Thymus (tissue), 11 donors: Measurements from ENCODE around the gene FGF19. TPM values are rescaled to one million over a fixed set of nuclear protein-coding genes. Genes with fewer than 3 reads are reported as not detected.
A peak's percentile ranks its signal among the peaks of the same experiment; 100 is the strongest.

ENCODE experiments used
- DNase-seq, 9 donors: peaks; one replicate each; pipeline ENCODE4 v3.0.0-alpha.2; 2013; ENCODE audit warnings: low spot score in 9 of 9, low read depth in 6 of 9, missing footprints in 1 of 9
- H3K27ac ChIP-seq, 2 donors: one replicate each; pipeline ENCODE4 v1.5.1; 2013; ENCODE audit warnings: control low read depth in 1 of 2, low read depth in 1 of 2, low read length in 1 of 2, mild to moderate bottlenecking in 1 of 2, moderate library complexity in 1 of 2
- H3K27me3 ChIP-seq, 2 donors: one replicate each; pipeline ENCODE4 v1.5.1; 2013; ENCODE audit warnings: low read length in 1 of 2; ENCODE audit not compliant: control insufficient read depth in 2 of 2, insufficient read depth in 1 of 2
- H3K36me3 ChIP-seq, 2 donors: one replicate each; pipeline ENCODE4 v1.5.1; 2013; ENCODE audit warnings: low read length in 1 of 2, mild to moderate bottlenecking in 1 of 2, moderate library complexity in 1 of 2; ENCODE audit not compliant: control insufficient read depth in 2 of 2, insufficient read depth in 2 of 2
- H3K4me1 ChIP-seq, 2 donors: one replicate each; pipeline ENCODE4 v1.5.1; 2013; ENCODE audit warnings: low read length in 2 of 2; ENCODE audit not compliant: control insufficient read depth in 2 of 2, insufficient read depth in 2 of 2
- H3K4me3 ChIP-seq, 2 donors: one replicate each; pipeline ENCODE4 v1.5.1; 2013; ENCODE audit warnings: low read length in 2 of 2, control low read depth in 1 of 2, mild to moderate bottlenecking in 1 of 2
- H3K9me3 ChIP-seq, 2 donors: one replicate each; pipeline ENCODE4 v1.5.1; 2013; ENCODE audit warnings: low read length in 1 of 2, mild to moderate bottlenecking in 1 of 2; ENCODE audit not compliant: control insufficient read depth in 2 of 2, insufficient read depth in 1 of 2
- WGBS: extraction: QIAGEN DNeasy Blood & Tissue Kit; methylation state at CpG from one replicate; pipeline ENCODE4 v1.1.7; 2013; 5-methylcytosine and 5-hydroxymethylcytosine counted together
- polyA plus RNA-seq: library from polyadenylated mRNA; stranded (reverse); fragments of 200-250 nt; gene quantifications from one replicate; pipeline ENCODE4 v1.2.3, GENCODE V29; 2013
- total RNA-seq: library from RNA; stranded (reverse); fragments of 120-200 nt; gene quantifications from one replicate; pipeline ENCODE4 v1.2.4, GENCODE V29; 2013
- donor health status: healthy.

Gene FGF19
- total and polyA plus RNA-seq, 2 donors, result 0.09 to 0.34 TPM

DNA sequence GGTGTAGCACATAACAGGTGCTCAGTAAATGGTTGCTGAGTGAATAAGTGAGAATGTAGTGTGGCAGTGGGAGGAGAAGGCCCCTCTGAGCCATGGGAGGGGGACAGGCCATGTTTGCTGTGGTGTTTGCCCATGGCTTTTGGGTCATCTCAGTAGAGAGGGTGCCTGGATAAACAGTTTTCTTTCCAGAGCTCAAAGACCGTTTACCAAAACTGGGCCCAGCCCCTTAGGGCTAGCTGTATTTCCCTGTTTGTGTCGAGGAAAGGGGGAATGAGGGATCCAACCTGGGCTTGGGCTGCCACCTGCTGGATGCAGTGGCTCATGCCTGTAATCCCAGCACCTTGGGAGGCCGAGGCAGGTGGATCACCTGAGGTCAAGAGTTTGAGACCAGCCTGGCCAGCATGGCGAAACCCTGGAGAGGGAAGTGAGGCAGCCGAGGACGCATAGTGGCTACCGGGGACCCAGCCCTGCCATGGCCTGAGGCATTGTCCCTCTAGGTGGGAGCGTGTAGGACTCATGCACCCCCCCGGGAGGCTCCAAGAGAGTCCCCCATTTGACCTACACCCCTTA, 20.0 kb downstream of the FGF19 start:
- H3K9me3 ChIP-seq, result no peaks in the 10 kb centered on the region
- peaks cover 7 to 46% of the 10 kb centered on the region in 2 donors for H3K27me3 ChIP-seq
- WGBS, result 74% methylated on average over 9 of the region's 9 CpGs
- H3K4me1 ChIP-seq, result no peaks in the 10 kb centered on the region
- no peak for DNase-seq
- H3K36me3 ChIP-seq, result no peaks in the 10 kb centered on the region
- no peak overlapping the region for H3K4me3 ChIP-seq
- no peak overlapping the region for H3K27ac ChIP-seq

DNA sequence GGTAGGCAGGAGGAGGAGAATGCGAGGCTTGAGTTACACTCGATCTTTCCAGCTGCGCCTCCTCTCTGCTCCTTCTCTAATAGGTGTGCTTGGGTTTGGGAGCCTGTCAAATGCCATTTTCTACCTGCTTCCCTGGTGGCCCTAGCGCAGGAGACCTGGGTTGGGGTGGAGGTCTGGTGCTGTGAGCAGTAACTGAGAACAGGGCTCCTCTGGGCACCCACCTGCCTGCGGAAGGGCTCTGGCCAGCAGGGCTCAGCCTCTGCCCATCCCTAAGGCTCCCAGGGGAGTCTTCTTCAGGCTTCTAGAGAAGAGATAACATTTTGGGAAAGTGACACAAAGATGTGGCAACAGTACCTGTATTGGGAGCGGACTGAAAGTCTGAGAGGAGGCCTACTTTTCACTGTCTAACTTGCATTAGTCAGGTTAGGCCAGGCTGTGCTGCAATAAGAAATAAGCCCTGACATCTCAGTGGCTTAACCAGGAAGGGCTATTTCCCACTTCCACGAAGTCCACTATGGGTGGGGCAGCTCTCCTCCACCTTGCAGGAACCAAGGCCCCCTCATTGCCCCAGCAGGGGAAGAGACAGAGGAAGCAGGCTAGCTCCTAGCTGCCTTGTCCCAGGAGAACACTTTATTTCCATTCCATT, 21.0 kb downstream of the FGF19 start:
- Histone ChIP-seq H3K4me1 (no peaks in the 10 kb centered on the region), H3K27me3 (peaks cover 7 to 47% of the 10 kb centered on the region in 2 donors), H3K9me3 (no peaks in the 10 kb centered on the region), H3K27ac (no peak overlapping the region), H3K36me3 (no peaks in the 10 kb centered on the region), H3K4me3 (no peak overlapping the region)
- WGBS, result 92% methylated on average over 7 of the region's 7 CpGs
- DNase-seq, result no peak

DNA sequence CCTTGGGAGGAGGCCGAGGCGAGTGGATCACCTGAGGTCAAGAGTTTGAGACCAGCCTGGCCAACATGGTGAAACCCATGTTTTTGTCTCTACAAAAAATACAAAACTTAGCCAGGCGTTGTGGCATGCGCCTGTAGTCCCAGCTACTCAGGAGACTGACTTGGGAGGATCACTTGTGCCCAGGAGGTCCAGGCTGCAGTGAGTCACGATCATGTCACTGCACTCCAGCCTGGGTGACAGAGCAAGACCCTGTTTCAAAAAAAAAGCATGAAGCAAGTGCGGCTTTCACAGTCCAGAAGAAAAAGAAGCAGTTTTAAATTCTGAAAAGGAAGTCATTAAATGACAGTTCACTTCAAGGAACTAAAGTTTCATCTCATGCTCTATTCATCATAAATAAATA, 21.6 kb downstream of the FGF19 start:
- Histone ChIP-seq H3K9me3 (no peaks in the 10 kb centered on the region), H3K27ac (no peak overlapping the region), H3K36me3 (no peaks in the 10 kb centered on the region), H3K27me3 (peaks cover 7 to 45% of the 10 kb centered on the region in 2 donors), H3K4me1 (no peaks in the 10 kb centered on the region), H3K4me3 (no peak overlapping the region)
- 96% methylated on average over 6 of the region's 6 CpGs for WGBS
- no peak for DNase-seq

DNA sequence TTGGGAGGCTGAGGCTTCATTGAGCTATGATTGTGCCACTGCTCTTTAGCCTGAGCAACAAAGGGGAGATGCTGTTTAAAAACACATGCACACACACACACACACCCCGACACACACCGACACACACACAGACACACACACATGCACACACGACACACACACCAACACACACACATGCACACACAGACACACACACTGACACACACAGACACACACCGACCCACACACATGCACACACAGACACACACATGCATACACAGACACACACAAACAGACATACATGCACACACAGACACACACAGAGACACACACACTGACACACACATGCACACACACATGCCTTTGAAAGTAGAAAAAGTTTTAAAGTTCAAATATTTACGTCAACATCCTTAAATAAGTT, 23.1 kb downstream of the FGF19 start:
- Histone ChIP-seq H3K9me3 (no peaks in the 10 kb centered on the region), H3K27me3 (peaks cover 7 to 34% of the 10 kb centered on the region in 2 donors), H3K27ac (no peak overlapping the region), H3K4me3 (no peak overlapping the region), H3K4me1 (peaks cover 0 to 1% of the 10 kb centered on the region in 2 donors), H3K36me3 (no peaks in the 10 kb centered on the region)
- no peak for DNase-seq
- 95% methylated on average over 5 of the region's 5 CpGs for WGBS

DNA sequence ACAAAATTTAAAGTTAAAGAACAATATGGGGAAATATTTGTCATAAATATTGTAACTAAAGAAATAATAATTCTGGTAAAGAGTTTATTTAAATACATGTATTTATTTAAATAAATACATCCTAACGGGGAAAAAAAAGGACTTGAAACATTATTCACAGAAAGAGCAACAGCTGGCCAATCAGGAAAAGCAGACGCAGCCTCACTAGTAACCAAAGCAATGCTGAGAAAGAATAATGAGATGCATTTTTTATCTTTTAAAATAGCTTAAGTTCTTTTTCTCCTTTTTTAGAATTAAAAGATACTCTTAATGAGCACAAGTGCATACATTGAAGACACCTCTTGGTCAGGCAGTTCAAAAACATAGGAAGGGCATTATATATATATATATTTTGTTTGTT, 26.1 kb downstream of the FGF19 start:
- WGBS, result 91% methylated on average over 2 of the region's 2 CpGs
- no peak for DNase-seq
- peaks cover 13% of the 10 kb centered on the region in 2 donors for H3K4me1 ChIP-seq
- H3K27ac ChIP-seq, result no peak overlapping the region
- peaks cover 0 to 2% of the 10 kb centered on the region in 2 donors for H3K36me3 ChIP-seq
- peaks cover 3 to 18% of the 10 kb centered on the region in 2 donors for H3K27me3 ChIP-seq
- H3K4me3 ChIP-seq, result no peak overlapping the region
- H3K9me3 ChIP-seq, result no peaks in the 10 kb centered on the region

DNA sequence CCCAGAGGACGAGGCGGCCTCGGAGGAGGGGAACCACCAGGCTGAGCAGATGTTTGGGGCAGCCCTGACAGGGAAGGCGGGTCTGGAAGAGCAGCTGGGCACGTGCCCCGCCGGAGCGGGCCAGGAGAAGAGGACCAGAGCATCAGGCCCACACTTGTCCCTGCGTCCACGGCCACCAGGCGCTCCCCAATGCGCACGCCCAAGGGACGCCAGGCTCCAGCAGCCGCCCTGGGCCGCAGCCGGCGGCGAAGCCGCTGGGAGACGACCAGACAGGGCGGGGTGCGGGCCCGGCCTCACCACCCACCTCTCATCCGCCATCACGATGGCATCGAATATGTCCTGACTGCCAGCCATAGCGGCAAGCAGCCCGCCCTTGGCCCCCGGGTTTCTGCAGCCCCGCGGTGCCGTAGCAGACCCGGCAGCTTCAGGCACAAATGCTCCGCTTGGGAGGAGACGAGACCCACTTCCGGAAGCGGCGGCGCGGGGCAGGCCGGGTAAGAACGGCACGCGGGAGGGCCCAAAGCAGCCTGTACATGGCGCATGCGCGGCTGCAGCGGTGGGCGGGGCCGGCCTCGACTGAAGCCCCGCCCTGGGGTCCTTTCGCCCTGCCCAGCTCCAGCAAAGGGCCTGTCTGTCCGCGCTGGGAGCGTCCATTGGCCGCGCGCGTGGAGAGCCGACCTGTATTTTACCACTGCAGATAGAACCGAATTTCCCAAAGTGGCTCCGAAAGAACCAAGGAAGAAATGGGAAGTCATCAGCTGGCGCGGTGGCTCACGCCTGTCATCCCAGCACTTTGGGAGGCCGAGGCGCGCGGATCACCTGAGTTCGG, 28.7 kb downstream of the FGF19 start, which contains the start of gene LTO1:
Gene LTO1, minus strand, starts transcription at position 468 of the 829 bp plus-strand sequence. Its CDS starts 114 bp downstream, at position 354.
- Histone ChIP-seq H3K4me3 (peak within 1 kb of the TSS; percentile 84 to 96), H3K36me3 (peaks cover 9 to 13% of the 10 kb centered on the region in 2 donors), H3K4me1 (peaks cover 13% of the 10 kb centered on the region in 2 donors), H3K27ac (peak within 1 kb of the TSS; percentile 56 to 66), H3K9me3 (no peaks in the 10 kb centered on the region), H3K27me3 (peaks cover 3 to 12% of the 10 kb centered on the region in 2 donors)
- DNase-seq, result peak; percentile 76 to 95 (median 88)
- 3% methylated on average over 72 of the region's 72 CpGs for WGBS

DNA sequence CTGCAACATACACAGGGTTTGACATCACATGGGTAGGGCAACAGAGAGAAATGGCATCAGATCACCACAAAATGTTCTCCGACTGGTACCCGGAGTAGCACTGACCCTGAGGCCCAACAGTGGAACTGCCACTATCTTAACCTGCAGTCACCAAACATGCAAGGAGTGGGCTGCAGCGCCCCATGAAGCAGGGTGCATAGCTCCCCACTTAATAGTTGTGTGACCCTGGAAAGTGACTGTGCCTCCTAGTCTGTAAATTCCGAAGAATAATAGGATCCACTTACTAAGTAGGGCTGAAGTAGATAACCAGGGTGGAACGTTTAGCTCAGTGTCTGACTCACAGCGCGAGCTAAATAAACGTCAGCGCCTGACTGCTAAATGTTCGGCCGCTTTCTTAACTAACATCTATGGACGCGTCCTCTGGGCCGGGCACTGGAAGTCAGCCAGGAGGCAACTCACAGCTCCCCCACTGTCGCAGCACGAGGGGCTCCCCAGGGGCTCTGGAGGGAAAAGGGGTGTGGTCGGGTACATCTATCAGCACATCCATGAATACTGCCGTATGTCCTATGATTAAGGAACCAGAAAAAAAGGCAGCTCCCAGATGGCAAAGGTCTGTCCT, 29.4 kb downstream of the FGF19 start:
- Histone ChIP-seq H3K4me3 (peak overlapping the region; percentile 84 to 96), H3K4me1 (peaks cover 13% of the 10 kb centered on the region in 2 donors), H3K27me3 (peaks cover 3 to 12% of the 10 kb centered on the region in 2 donors), H3K27ac (peak overlapping the region in 1 of 2 donors; percentile 66), H3K36me3 (peaks cover 14 to 21% of the 10 kb centered on the region in 2 donors), H3K9me3 (peaks cover 0 to 3% of the 10 kb centered on the region in 2 donors)
- 27% methylated on average over 18 of the region's 18 CpGs for WGBS
- DNase-seq, result no peak

DNA sequence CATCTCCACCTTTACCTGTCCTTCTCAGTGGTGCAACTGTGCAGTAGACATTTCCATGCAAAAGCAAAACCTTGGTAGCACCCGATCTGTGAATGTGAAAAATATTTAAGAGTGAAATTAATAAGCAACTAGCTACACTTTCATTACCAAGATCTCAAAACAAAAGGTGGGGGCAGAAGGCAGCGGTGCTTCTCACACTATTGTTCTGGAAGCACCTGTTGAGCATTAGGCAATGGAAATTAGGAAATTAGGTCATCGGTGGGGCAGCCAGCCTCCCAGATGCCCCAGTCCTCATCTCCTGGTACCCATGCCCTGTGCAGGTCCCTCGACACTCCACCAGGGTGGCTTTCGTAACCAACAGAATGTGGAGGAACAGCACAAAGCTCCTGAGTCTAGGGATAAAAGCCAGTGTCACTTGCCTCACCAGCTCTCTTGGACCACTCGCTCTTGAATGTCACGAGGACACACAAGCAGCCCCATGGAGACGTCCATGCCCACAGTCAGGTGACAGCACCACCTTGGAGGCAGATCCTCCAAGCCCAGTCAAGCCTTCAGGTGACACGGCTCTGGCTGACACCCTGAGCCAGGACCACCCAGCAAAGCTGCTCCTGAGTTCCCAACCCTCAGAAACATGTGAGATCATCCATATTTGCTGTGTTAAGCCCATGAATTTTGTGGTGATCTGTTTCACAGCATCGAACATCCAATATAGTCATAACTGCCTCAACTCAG, 31.9 kb downstream of the FGF19 start:
- WGBS, result 98% methylated on average over 10 of the region's 10 CpGs
- DNase-seq, result no peak
- Histone ChIP-seq H3K27ac (no peak overlapping the region), H3K36me3 (peaks cover 28 to 40% of the 10 kb centered on the region in 2 donors), H3K4me1 (peaks cover 13 to 20% of the 10 kb centered on the region in 2 donors), H3K4me3 (no peak overlapping the region), H3K27me3 (peaks cover 3% of the 10 kb centered on the region in 2 donors), H3K9me3 (peaks cover 0 to 3% of the 10 kb centered on the region in 2 donors)
